Small intestine (tissue), 7 donors: ENCODE measurements around the gene GFRA3. TPM values are rescaled to one million over a fixed set of nuclear protein-coding genes. Genes with fewer than 3 reads are reported as not detected.

Experiments used
- DNase-seq, 2 donors: peaks; one replicate each; pipeline versions ENCODE4 v3.0.0 to v3.0.0-alpha.2; 2013
- FAIRE-seq: peaks from 2 replicates; lab custom pipeline; 2012; peaks lifted over from hg19 to GRCh38; lab: Jason Lieb, UNC
- H3K27ac ChIP-seq, 3 donors: one replicate each; pipeline ENCODE4 v1.5.1; 2013; ENCODE audit warnings: low read length in 2 of 3, mild to moderate bottlenecking in 2 of 3, control low read depth in 1 of 3, inconsistent platforms in 1 of 3, low read depth in 1 of 3, moderate library complexity in 1 of 3
- H3K27me3 ChIP-seq, 3 donors: one replicate each; pipeline ENCODE4 v1.6.1; 2013; ENCODE audit warnings: low read length in 3 of 3, inconsistent platforms in 1 of 3; ENCODE audit not compliant: control insufficient read depth in 3 of 3, insufficient read depth in 3 of 3
- H3K36me3 ChIP-seq, 3 donors: one replicate each; pipeline ENCODE4 v1.6.1; 2013; ENCODE audit warnings: low read length in 3 of 3, inconsistent platforms in 1 of 3, low read depth in 1 of 3, mild to moderate bottlenecking in 1 of 3, moderate library complexity in 1 of 3; ENCODE audit not compliant: control insufficient read depth in 3 of 3, insufficient read depth in 2 of 3
- H3K4me1 ChIP-seq, 3 donors: one replicate each; pipeline ENCODE4 v1.6.1; 2013; ENCODE audit warnings: low read length in 2 of 3, inconsistent platforms in 1 of 3, low read depth in 1 of 3, mild to moderate bottlenecking in 1 of 3, moderate library complexity in 1 of 3; ENCODE audit not compliant: control insufficient read depth in 3 of 3, insufficient read depth in 2 of 3
- H3K4me3 ChIP-seq, 3 donors: one replicate each; pipeline ENCODE4 v1.5.1; 2013; ENCODE audit warnings: low read length in 3 of 3, control low read depth in 1 of 3, inconsistent platforms in 1 of 3, low read depth in 1 of 3, mild to moderate bottlenecking in 1 of 3, moderate library complexity in 1 of 3
- H3K9me3 ChIP-seq, 2 donors: one replicate each; pipeline ENCODE4 v1.6.1; 2013; ENCODE audit warnings: low read depth in 1 of 2, low read length in 1 of 2; ENCODE audit not compliant: control insufficient read depth in 2 of 2, insufficient read depth in 1 of 2
- WGBS, 3 donors: extraction: QIAGEN DNeasy Blood & Tissue Kit; methylation state at CpG; one replicate each; pipeline ENCODE4 v1.1.7; 2013; 5-methylcytosine and 5-hydroxymethylcytosine counted together
- polyA plus RNA-seq, 4 donors: library from polyadenylated mRNA; stranded (reverse) in 3 of 4; unstranded in 1 of 4; fragments of 200-250 nt in 3 of 4; fragments of 120-200 nt in 1 of 4; gene quantifications; one replicate each; pipeline versions ENCODE4 v1.2.1 to v1.2.3, GENCODE V29; 2013
- donor health status: healthy with polysubstance abuse.
- donor health status: control.
- donor health status: control.
- donor health status: Bipolar disorder and iron deficiency.
- donor health status: healthy.

Gene GFRA3
- polyA plus RNA-seq, 4 donors = 0.67 to 4.2 (median 1.1) TPM; not detected in 1

DNA sequence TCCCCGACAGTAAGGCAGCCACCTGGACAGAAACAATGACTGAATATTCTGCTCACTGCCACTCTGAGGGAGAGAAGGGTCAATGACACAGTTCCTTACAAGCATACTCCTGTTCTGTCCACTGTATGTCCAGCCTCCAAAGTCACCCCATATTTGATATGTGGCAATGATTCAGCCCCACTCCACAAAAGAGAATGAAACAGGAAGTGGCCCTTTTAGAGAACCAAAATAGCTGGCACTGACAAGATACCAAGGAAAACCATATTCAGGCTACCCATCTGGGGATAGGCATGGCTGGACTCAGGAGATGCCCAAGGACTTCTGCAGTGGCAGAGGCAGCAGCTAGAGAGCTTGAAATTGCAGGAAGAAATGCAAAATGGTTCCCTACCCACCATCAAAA, 12.8 kb upstream of the GFRA3 start:
- DNase-seq (no peak), FAIRE-seq (no peak)
- Histone ChIP-seq H3K27me3 (no peaks in the 10 kb centered on the region), H3K27ac (no peak overlapping the region), H3K9me3 (no peaks in the 10 kb centered on the region), H3K36me3 (peaks cover 0 to 7% (median 0%) of the 10 kb centered on the region in 3 donors), H3K4me1 (no peaks in the 10 kb centered on the region), H3K4me3 (no peak overlapping the region)
- 90 to 100% (median 100%) methylated on average over 1 of the region's 1 CpG for WGBS, 3 donors

- FAIRE-seq = no peak
- H3K4me1 ChIP-seq = no peaks in the 10 kb centered on the region
- H3K9me3 ChIP-seq = no peaks in the 10 kb centered on the region
- WGBS, 3 donors = 66 to 70% (median 68%) methylated on average over 7 of the region's 7 CpGs
- no peak overlapping the region for H3K27ac ChIP-seq
- H3K4me3 ChIP-seq = no peak overlapping the region
- H3K36me3 ChIP-seq = peaks cover 0 to 5% (median 0%) of the 10 kb centered on the region in 3 donors
- H3K27me3 ChIP-seq = no peaks in the 10 kb centered on the region
- DNase-seq = peak; percentile 44 to 72
These were observed 8.7 kb upstream of the GFRA3 start for GRCh38 chr5:138282920-138283742.

DNA sequence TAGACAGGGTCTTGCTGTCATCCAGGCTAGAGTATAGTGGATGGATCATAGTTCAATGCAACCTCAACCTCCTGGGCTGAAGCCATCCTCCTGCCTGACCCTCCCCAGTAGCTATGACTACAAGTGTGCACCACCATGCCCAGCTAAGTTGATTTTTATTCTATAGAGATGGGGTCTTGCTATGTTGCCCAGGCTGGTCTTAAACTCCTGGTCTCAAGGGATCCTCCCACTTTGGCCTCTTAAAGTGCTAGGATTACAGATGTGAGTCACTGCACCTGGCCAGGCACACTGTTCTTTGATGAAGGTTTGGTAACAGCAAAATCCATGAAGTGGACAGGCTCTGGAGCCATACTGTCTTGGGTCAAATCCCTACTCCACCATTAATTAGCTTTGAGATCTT, 6.5 kb upstream of the GFRA3 start:
- Histone ChIP-seq H3K27me3 (no peaks in the 10 kb centered on the region), H3K4me1 (peaks cover 0 to 3% (median 0%) of the 10 kb centered on the region in 3 donors), H3K4me3 (no peak overlapping the region), H3K9me3 (no peaks in the 10 kb centered on the region), H3K36me3 (peaks cover 0 to 5% (median 0%) of the 10 kb centered on the region in 3 donors), H3K27ac (no peak overlapping the region)
- FAIRE-seq (no peak), DNase-seq (no peak)

DNA sequence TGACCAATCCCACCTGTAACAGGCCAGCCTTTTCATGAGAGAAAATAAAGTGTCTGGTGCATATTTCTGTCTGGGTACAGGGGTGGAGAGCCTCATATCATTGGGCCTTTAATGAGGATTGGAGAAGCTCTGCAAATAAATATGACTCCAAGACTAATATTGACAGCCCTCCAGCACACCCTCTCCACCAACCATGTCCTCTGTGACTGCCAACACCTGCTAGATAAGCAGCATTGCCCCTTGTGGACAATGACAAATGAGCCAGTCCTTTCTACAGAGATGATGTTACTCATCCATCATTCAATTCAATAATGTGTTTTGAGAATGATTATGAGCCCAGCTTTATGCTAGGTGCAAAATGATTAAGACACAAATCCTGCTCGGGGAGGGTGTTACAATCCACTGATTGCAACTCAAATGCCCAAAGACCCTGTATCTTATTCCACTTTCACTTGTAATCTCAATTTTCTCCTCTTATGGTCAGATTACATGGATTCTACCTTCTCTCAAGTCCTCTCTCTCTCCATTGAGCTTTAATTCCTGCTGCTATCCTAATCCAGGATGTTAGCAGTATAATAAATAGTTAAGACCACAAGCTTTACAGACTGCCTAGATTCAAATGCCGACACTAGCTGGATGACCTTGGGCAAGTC, 2.1 kb upstream of the GFRA3 start:
- Histone ChIP-seq H3K9me3 (no peaks in the 10 kb centered on the region), H3K27me3 (peaks cover 0 to 3% (median 0%) of the 10 kb centered on the region in 3 donors), H3K36me3 (no peaks in the 10 kb centered on the region), H3K4me3 (no peak overlapping the region), H3K27ac (no peak overlapping the region), H3K4me1 (peaks cover 0 to 16% (median 2%) of the 10 kb centered on the region in 3 donors)
- peak; percentile 17 to 24 for DNase-seq
- 78 to 84% (median 79%) methylated on average over 2 of the region's 2 CpGs for WGBS, 3 donors
- no peak for FAIRE-seq

DNA sequence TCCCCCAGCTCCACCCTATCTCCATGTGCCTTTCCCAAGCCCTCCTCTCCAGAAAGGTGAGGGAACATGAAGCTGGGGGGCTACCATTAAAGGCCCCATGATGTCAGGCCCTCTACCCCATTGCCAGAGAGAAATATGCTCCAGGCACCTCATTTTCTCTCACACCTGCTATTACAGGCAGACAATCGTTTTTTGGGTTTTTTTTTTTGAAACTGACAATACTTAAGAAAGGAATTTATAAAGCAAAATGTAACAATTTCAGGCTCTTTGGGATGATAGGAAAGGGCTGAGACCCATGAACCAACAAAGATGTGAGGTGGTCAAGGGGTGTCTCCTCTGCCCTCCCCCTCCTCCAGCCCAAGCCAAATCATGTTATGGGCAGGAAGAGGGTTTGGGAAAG, 1.5 kb upstream of the GFRA3 start:
- Histone ChIP-seq H3K4me3 (no peak overlapping the region), H3K36me3 (no peaks in the 10 kb centered on the region), H3K27ac (no peak overlapping the region), H3K9me3 (no peaks in the 10 kb centered on the region), H3K27me3 (peaks cover 0 to 3% (median 0%) of the 10 kb centered on the region in 3 donors), H3K4me1 (peaks cover 0 to 16% (median 2%) of the 10 kb centered on the region in 3 donors)
- WGBS, 3 donors = 25 to 41% (median 32%) methylated on average over 1 of the region's 1 CpG
- FAIRE-seq (no peak), DNase-seq (no peak)

DNA sequence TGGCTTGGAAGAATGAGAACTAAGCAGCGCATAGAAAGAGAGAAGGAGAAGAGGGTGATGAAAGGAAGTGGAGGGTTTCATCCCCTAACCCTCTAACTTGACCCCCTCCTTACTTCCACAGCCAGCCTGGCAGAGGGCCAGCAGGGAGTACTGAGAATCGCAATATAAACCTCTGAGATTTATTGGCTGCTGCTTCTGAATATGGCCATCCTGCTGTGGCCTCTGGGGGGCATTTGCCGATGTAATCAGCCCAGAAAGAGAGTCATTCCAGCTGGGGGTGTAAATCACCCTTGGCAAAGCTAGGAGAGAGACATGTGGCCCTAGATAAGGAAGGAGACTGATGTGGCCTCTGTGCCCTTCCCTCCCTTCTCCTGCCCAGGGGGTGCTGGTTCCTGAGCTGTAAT, 960 bp upstream of the GFRA3 start:
- DNase-seq (peak; percentile 16 to 54), FAIRE-seq (no peak)
- no peak overlapping the region for H3K4me3 ChIP-seq
- H3K9me3 ChIP-seq = no peaks in the 10 kb centered on the region
- H3K36me3 ChIP-seq = no peaks in the 10 kb centered on the region
- peaks cover 0 to 3% (median 0%) of the 10 kb centered on the region in 3 donors for H3K27me3 ChIP-seq
- no peak overlapping the region for H3K27ac ChIP-seq
- H3K4me1 ChIP-seq = peaks cover 0 to 16% (median 2%) of the 10 kb centered on the region in 3 donors
- WGBS, 3 donors = 36 to 41% (median 38%) methylated on average over 3 of the region's 3 CpGs

DNA sequence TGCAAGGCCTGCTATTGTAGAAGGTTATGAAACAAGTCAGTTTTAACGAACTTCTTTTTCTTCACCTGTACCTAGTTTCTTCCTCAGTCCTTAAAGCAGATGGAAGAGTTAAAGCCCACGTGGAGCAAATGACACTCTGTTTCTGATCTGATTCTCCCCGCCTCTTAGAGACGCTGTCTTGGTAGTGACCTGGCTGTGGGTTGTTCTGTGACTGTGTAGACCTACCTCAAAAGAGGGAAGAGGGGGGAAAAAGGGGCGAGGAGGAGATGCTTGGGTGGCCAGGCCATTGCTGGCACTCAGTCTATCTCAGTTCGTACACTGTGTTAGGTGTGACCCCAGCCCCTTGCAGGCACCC, 610 bp downstream of the GFRA3 start:
- DNase-seq = no peak
- peak overlapping the region in 2 of 3 donors; percentile 36 to 42 for H3K4me3 ChIP-seq
- WGBS, 3 donors = 42 to 66% (median 43%) methylated on average over 6 of the region's 6 CpGs
- H3K27ac ChIP-seq = no peak overlapping the region
- H3K9me3 ChIP-seq = no peaks in the 10 kb centered on the region
- peaks cover 0 to 16% (median 2%) of the 10 kb centered on the region in 3 donors for H3K4me1 ChIP-seq
- H3K27me3 ChIP-seq = peaks cover 0 to 3% (median 0%) of the 10 kb centered on the region in 3 donors
- no peak for FAIRE-seq
- H3K36me3 ChIP-seq = no peaks in the 10 kb centered on the region

DNA sequence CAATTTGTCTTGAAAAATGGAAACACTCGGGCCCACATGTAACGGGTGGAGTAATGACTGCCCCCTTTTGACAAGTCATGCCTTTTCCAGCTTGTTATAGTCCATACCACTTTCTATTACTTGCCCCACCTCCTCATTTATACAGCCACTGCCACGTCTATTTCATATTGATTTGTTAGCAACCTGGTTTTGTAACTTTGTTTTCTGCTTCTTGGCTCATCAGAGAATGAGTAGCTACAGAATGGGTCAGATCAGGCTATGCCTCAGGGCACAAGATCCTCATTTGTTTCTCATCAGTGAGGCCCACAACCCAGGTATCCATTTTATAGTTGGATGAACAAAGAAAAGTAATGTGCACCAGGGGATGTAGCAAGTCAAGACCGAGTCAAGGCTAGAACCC, 1.7 kb downstream of the GFRA3 start:
- H3K4me3 ChIP-seq = no peak overlapping the region
- no peak overlapping the region for H3K27ac ChIP-seq
- H3K36me3 ChIP-seq = no peaks in the 10 kb centered on the region
- H3K4me1 ChIP-seq = peaks cover 0 to 16% (median 2%) of the 10 kb centered on the region in 3 donors
- DNase-seq (no peak), FAIRE-seq (no peak)
- H3K9me3 ChIP-seq = no peaks in the 10 kb centered on the region
- WGBS, 3 donors = 91 to 94% (median 93%) methylated on average over 4 of the region's 4 CpGs
- peaks cover 0 to 3% (median 0%) of the 10 kb centered on the region in 3 donors for H3K27me3 ChIP-seq
